GM12864 (cell line): ENCODE measurements around the gene HOXB1.

ENCODE experiments used
- DNase-seq: peaks from one replicate; pipeline ENCODE4 v3.0.0-alpha.2; 2011; ENCODE audit warnings: low read depth
- H3K4me3 ChIP-seq: 2 replicates; pipeline ENCODE4 v1.5.1; 2011; ENCODE audit warnings: mild to moderate bottlenecking, low read depth, low read length, control low read depth
- TF ChIP-seq, protein P1 (sequence below): IDR thresholded peaks from 2 replicates; pipeline ENCODE4 v1.5.1; 2011; ENCODE audit warnings: low read depth, mild to moderate bottlenecking, moderate library complexity, low read length, control low read depth, inconsistent platforms; ENCODE audit errors: missing control alignments

Gene HOXB1

DNA sequence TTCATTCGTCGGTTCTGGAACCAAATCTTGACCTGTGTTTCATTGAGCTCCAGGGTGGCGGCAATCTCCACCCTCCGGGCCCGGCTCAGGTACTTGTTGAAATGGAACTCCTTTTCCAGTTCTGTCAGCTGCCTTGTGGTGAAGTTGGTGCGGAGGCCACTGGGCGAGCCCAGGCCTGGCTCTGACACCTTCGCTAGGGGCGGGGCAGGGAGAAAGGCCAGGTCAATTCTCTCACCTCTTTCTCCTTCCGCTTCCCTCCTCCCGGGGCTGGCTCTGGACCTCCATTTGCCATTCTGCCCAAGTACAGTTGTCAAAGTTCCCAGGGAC lies 1.2 kb downstream of the HOXB1 start:
- H3K4me3 ChIP-seq: no peak overlapping the region
- DNase-seq: no peak
- TF ChIP-seq, protein P1, sequence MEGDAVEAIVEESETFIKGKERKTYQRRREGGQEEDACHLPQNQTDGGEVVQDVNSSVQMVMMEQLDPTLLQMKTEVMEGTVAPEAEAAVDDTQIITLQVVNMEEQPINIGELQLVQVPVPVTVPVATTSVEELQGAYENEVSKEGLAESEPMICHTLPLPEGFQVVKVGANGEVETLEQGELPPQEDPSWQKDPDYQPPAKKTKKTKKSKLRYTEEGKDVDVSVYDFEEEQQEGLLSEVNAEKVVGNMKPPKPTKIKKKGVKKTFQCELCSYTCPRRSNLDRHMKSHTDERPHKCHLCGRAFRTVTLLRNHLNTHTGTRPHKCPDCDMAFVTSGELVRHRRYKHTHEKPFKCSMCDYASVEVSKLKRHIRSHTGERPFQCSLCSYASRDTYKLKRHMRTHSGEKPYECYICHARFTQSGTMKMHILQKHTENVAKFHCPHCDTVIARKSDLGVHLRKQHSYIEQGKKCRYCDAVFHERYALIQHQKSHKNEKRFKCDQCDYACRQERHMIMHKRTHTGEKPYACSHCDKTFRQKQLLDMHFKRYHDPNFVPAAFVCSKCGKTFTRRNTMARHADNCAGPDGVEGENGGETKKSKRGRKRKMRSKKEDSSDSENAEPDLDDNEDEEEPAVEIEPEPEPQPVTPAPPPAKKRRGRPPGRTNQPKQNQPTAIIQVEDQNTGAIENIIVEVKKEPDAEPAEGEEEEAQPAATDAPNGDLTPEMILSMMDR: no peak

DNA sequence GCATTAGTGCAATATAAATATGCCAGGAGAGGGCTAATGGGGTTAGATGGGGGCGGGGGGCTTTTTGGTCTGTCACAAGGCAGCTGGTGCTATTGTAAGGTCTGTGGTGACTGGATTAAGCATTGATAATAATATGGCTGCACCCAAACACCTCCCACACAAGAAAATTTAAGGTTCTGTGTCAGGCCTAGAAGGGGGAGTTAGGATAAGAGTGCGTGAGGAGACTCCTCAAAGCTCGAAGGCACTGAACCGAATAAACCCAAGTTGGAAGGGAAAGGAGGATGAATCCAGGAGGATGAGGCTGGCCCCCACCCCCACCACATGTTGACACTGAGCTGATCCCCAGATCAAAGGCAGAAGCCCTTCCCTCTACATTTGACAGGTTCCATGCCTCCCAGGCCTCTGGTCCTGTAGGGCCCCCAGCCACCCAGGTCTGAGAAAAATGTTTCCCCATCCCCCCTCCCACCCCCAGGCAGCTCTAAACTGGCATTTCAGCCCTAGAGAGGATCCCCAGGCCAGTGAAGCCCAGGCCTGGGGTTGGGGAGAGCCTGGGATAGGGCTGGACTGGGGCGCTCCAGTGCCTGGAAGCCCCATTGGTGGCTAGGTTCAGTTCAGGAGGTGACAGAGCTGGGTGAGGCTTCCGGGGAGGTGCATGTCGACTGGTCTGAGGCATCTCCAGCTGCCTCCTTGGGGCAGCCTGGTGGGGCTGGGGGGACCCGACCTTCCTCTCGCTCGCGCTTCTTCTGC lies 1.7 kb downstream of the HOXB1 start:
- H3K4me3 ChIP-seq: no peak overlapping the region
- TF ChIP-seq, protein P1: no peak
- no peak for DNase-seq

DNA sequence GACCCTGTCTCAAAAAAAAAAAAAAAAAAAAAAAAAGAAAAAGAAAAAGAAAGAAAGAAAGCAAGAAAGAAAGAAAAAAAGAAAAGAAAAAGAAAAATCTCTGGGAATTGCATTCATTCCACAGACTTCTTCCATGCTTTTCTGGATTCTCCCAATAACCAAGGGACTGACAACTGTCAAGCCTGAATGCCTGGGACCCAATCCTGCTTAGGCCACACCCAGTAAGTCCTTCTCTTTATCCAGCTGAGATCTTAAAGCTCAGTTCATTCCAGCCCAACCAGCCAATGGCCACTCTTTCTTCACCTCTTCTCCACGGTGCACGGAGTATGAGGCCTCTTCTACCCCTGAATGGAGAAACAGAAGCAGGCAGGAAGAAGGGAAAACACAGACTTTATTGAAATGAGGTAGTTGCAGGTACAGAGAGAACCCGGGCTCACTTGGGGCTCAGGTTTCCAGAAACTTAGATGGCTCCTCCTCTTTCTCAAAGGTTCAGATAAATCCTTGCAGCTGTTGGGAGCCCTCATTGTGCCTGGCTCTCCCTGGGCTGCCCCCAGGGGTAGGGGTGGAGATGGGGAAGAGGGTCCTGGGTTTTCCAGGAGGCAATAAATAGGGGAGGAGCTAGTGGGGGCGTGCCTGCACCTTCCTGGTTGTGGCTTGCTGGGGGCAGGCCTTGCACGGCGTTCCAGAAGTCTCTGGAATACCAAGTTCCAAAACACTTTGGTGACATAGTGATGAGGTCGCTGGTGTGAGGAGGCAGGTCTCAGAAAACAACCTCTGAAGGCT lies 2.5 kb downstream of the HOXB1 start:
- DNase-seq: no peak
- no peak overlapping the region for H3K4me3 ChIP-seq
- TF ChIP-seq, protein P1: no peak

GRCh38 chr17:48527547-48527932 lies 3.3 kb downstream of the HOXB1 start:
- TF ChIP-seq, protein P1: no peak
- no peak overlapping the region for H3K4me3 ChIP-seq
- no peak for DNase-seq

DNA sequence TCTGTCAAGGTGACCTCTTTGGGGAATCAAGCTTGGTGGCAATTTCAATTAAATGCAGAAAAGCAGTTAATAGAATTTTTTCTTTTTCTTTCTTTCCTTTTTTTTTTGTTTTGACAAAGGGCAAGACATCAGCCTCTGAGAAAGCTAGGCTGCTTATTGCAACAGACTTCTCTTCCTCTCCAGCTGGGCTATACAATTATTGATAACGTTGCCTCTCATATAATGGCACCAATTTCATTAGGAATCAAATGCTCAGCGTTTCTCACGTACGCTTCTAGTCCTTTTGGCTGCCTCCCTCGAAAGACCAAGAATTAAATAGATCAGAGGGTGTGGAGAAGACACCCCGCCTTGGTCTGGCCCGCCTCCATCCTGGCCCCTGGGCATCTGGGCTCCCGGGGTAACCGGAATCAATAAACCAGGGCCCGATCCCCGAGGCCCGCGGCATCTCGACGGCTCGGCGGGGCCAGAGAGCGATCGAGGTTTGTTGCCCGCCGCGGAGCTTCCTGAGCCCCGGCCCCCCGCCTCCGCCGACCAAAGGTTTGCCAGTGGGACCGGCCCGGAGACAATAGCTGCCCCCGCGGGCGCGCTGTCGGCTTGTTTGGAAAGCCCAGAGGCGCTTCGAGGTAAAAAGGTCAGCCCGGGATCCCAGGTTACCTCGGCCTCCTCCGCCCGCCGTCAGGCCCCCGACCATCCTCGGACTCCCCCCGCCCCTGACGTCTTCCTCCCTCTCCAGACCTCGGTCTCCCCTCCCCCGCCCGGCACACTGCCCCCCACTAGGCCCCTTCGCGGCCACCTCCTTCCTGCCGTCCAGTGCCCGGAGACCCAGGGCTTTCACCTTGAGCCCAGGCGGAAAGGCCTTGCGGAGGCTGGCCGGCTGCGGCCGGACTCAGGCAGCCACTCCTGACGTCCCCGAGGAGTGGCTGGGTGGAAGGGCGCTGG lies 3.9 kb downstream of the HOXB1 start:
- DNase-seq: no peak
- no peak overlapping the region for H3K4me3 ChIP-seq
- TF ChIP-seq, protein P1: no peak

DNA sequence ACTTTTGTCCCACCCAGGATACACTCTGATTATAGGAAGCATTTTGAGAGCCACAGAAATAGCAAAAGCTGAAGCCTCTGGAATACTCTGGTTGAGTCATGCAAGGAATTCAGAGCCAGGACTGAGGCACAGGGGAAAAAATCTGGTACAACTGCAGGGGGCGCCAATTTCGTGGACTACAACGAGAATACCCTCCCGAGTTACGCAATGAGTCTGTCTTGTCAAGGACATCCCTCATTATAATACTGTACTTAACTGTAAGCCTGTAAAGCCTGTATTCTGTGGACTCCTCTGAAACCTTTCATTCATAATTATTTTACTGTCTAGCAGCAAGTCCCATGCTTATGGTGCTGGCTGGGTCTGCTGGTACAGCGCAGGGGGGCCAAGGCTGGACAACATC lies 7.8 kb downstream of the HOXB1 start:
- no peak for DNase-seq
- TF ChIP-seq, protein P1: peak; percentile 11
- H3K4me3 ChIP-seq: no peak overlapping the region
